Progenitor cell of endocrine pancreas (in vitro differentiated cells): ENCODE measurements around the gene PPP2R2B. TPM values are rescaled to one million over a fixed set of nuclear protein-coding genes. Genes with fewer than 3 reads are reported as not detected.
A peak's percentile ranks its signal among the peaks of the same experiment; 100 is the strongest.

Experiments
- DNase-seq: peaks from one replicate; pipeline ENCODE4 v3.0.0; 2021; ENCODE audit warnings: low spot score; ENCODE audit not compliant: unreplicated experiment
- H3K27ac Mint-ChIP-seq: 2 replicates; pipeline ENCODE4 v1.8.0; 2021; ENCODE audit warnings: mild to moderate bottlenecking, moderate library complexity, mixed read lengths
- H3K27me3 Mint-ChIP-seq: 2 replicates; pipeline ENCODE4 v1.8.0; 2021; ENCODE audit warnings: mixed read lengths
- H3K36me3 Mint-ChIP-seq: 2 replicates; pipeline ENCODE4 v1.8.0; 2022; ENCODE audit warnings: mixed read lengths; ENCODE audit not compliant: insufficient read depth
- H3K4me1 Mint-ChIP-seq: 2 replicates; pipeline ENCODE4 v1.8.0; 2021; ENCODE audit warnings: low read depth, mixed read lengths
- H3K4me3 Mint-ChIP-seq: 2 replicates; pipeline ENCODE4 v1.8.0; 2021; ENCODE audit warnings: low read depth, mild to moderate bottlenecking, moderate library complexity, mixed read lengths
- H3K9me3 Mint-ChIP-seq: 2 replicates; pipeline ENCODE4 v1.8.0; 2021; ENCODE audit warnings: low read depth, mixed read lengths
- total RNA-seq: library from RNA; stranded (reverse); gene quantifications from 2 replicates; pipeline ENCODE4 v1.2.1, GENCODE V29; 2021
- TF ChIP-seq, protein P1 (sequence below): fragments of 200-600 bp; sonication (generic); IDR thresholded peaks from one replicate; pipeline ENCODE4 v1.5.0; 2021; ENCODE audit warnings: antibody characterized with exemption, mild to moderate bottlenecking; ENCODE audit not compliant: unreplicated experiment

PPP2R2B gene
- total RNA-seq, 1 donor from 2014 or later = 1.8 TPM

DNA sequence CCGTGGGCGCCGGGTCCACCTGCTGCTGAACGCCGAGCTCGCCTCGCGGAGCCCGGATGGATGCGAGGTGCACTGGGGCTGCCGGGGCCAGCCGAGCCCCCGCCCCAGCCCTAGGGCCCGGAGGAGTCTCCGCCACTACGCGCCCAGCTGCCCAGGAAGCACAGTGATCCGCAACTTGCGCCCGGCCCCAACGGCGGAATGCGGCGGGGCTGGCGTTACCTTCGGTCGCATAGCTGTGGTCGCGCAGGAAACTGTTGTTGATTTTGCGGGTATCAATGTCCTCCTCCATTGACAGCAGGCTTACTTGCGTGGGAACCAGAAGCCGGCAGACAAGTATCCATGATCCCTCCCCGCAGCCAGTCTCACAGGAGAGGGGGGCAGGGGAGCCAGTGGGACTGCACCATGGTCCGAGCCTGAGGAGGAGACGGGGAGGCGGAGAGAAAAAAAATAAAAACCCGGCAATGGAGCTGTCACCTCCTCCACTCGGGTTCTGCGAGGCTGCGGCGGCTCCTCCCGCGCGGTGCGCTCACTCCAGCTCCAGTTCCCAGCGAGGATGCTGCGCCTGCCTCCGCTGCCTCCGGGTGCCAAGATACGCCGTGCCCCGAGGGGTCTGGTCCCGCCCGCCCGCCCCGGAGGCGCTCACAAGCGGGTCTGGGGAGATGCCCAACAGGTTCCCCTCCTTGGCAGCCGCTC is 628 bp downstream of the PPP2R2B start:
- TF ChIP-seq, protein P1, sequence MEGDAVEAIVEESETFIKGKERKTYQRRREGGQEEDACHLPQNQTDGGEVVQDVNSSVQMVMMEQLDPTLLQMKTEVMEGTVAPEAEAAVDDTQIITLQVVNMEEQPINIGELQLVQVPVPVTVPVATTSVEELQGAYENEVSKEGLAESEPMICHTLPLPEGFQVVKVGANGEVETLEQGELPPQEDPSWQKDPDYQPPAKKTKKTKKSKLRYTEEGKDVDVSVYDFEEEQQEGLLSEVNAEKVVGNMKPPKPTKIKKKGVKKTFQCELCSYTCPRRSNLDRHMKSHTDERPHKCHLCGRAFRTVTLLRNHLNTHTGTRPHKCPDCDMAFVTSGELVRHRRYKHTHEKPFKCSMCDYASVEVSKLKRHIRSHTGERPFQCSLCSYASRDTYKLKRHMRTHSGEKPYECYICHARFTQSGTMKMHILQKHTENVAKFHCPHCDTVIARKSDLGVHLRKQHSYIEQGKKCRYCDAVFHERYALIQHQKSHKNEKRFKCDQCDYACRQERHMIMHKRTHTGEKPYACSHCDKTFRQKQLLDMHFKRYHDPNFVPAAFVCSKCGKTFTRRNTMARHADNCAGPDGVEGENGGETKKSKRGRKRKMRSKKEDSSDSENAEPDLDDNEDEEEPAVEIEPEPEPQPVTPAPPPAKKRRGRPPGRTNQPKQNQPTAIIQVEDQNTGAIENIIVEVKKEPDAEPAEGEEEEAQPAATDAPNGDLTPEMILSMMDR = no peak
- peaks cover 7% of the 10 kb centered on the region for H3K4me1 Mint-ChIP-seq
- H3K27me3 Mint-ChIP-seq = peaks cover 72% of the 10 kb centered on the region
- H3K4me3 Mint-ChIP-seq = peak overlapping the region; percentile 80
- DNase-seq = peak; percentile 30
- no peaks in the 10 kb centered on the region for H3K36me3 Mint-ChIP-seq
- no peaks in the 10 kb centered on the region for H3K9me3 Mint-ChIP-seq
- peak overlapping the region; percentile 85 for H3K27ac Mint-ChIP-seq

DNA sequence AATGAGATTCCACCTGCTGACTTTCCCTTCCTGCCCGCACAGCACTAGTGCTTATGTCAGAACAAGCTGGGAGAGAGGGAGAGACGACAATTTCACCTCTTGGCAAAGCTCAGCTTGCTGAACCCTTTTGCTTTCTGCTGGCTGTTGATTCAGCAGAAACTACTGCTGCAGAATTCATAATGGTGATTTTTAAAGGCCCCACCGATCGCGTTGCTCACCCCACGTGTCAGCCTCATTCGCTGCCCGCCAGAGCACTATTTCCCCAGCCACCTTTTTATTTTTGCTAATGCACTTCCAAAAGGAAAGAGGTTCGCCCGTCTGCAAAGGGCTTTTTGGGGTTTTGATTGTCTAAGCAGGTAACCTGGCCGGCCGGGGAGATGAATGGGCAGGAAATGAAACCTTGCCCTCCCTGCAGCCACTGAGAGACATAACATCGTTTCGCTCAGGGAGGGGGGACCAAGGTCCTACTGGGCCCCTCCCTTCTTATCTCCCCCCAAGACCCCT is 1.3 kb downstream of the PPP2R2B start:
- no peak overlapping the region for H3K27ac Mint-ChIP-seq
- peaks cover 7% of the 10 kb centered on the region for H3K4me1 Mint-ChIP-seq
- H3K27me3 Mint-ChIP-seq = peaks cover 79% of the 10 kb centered on the region
- H3K36me3 Mint-ChIP-seq = no peaks in the 10 kb centered on the region
- H3K4me3 Mint-ChIP-seq = peak overlapping the region; percentile 63
- no peak for DNase-seq
- H3K9me3 Mint-ChIP-seq = no peaks in the 10 kb centered on the region
- TF ChIP-seq, protein P1 = no peak

DNA sequence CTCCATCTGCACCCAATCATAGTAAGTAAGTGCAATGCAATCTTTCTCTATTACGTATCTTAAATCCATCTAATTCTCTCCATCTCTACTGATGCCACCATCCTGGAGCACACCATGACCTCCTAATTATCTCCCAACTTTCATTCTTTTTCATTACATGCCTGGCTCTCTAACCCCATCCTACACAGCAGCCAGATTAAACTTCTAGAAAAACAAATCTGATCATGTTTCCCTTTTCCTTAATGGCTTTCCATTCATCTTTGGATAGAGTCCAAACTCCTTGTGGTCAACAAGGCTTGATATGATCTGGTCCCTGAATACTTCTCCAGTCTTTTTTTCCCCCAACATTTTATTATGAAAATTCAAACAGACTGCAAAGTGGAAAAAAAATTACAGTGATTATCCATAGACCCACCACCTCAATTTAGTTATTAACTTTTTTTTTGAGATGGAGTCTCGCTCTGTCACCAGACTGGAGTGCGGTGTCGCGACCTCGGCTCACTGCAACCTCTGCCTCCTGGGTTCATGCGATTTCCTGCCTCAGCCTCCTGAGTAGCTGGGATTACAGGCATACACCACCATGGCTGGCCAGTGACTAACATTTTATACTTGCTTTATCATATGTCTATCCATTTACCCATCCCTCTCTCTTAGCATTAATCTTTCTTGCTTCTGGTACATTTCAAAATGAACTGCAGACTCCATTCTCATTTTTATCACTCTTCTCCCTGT is 5.2 kb downstream of the PPP2R2B start:
- DNase-seq = no peak
- TF ChIP-seq, protein P1 = no peak
- Mint-ChIP-seq H3K27me3 (peaks cover 89% of the 10 kb centered on the region), H3K4me1 (peaks cover 6% of the 10 kb centered on the region), H3K36me3 (no peaks in the 10 kb centered on the region), H3K27ac (no peak overlapping the region), H3K4me3 (no peak overlapping the region), H3K9me3 (no peaks in the 10 kb centered on the region)

DNA sequence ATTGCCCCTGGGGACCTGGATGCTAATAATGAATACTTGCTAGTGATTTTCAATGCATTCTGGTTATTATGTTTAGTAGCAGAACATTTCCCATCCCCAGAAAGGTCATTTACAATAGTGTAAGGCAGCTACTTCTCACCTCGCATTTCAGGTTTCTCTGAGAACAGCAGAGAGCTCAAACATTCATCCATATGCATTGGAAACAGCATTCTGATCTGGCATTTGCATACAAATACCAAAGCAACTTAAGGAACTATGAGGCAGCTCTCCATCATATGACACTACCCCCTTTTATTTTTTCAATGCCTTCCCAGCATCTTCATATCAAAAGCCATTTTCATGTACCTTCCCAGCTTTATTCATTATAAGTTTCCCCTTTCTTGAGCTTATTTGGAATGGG is 6.4 kb downstream of the PPP2R2B start:
- Mint-ChIP-seq H3K4me1 (peaks cover 2% of the 10 kb centered on the region), H3K4me3 (no peak overlapping the region), H3K27me3 (peaks cover 86% of the 10 kb centered on the region), H3K9me3 (no peaks in the 10 kb centered on the region), H3K27ac (no peak overlapping the region), H3K36me3 (no peaks in the 10 kb centered on the region)
- TF ChIP-seq, protein P1 = no peak
- no peak for DNase-seq

DNA sequence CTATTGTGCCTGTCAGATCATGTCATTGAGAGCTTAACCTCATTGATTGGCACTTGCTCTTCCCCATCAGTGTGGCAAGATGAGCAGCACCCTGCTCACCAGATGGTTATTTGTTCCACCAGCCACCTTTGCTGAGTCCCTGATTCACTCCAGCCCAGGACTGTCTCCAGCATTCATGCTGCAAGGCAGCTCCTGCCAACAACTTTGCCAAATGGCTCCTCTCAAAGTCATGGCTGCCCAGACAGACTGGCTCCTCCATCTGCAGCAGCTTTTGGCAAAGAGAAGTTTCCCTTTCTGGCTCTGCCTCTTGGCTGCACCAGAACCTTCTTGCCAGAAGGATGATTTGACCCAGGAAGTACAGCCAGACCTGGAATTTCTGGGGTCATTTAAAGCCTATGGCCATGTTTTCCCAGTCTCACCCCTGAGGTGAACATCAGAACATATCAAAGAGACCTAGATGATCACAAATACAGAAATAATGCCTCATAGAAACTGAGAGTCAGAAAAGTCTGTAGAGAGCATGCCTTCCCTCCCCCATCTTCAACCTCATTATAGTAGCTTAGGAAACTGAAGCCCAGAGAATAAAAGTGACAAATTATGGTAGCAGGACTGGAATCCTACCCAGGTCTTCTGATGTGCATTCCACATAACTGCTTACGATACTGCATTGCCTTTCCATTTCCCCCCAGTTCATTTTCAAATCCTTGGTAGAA is 10.4 kb downstream of the PPP2R2B start:
- TF ChIP-seq, protein P1 = no peak
- Mint-ChIP-seq H3K27ac (no peak overlapping the region), H3K27me3 (peaks cover 57% of the 10 kb centered on the region), H3K4me1 (no peaks in the 10 kb centered on the region), H3K36me3 (no peaks in the 10 kb centered on the region), H3K9me3 (no peaks in the 10 kb centered on the region), H3K4me3 (no peak overlapping the region)
- DNase-seq = no peak
